Medulla oblongata (tissue), 1 donor: ENCODE measurements around the gene RPL31.

Experiments
- DNase-seq: peaks from one replicate; pipeline ENCODE4 v3.0.0-alpha.2; 2015; ENCODE audit errors: extremely low spot score

The RPL31 gene

DNA sequence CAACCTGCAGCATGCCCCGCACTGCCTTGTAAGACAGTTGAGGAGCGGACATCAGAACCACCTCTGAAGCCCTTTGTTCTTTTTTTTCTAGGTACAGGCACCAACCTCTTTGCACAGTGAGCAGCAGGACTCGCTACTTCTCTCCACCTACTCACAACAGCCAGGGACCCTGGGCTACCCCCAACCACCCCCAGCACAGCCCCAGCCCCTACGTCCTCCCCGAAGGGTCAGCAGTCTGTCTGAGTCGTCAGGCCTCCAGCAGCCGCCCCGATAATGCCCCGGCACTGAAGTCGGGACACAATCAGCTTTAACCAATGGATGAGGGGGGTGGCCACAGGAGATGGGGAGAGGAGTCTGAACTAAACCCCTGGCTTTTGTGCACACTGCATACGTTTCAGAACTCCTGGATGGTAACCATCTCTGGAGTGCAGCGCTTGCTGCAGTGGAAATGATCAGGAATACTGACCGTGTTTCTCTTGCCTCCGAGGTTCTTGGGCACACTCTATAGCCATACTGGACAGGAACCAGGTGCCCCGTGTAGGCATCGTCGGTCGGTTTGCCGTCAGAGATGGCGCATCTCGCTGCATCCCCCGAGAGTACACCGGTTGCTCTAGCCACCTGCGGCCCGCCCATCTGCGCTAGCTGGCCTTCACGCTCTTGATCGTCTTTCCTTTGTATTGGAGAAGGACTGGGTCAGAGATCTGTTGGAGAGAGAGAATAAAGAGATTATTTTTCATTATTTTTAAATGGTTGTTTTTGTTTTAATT, 6.6 kb upstream of the RPL31 start:
- DNase-seq = no peak

DNA sequence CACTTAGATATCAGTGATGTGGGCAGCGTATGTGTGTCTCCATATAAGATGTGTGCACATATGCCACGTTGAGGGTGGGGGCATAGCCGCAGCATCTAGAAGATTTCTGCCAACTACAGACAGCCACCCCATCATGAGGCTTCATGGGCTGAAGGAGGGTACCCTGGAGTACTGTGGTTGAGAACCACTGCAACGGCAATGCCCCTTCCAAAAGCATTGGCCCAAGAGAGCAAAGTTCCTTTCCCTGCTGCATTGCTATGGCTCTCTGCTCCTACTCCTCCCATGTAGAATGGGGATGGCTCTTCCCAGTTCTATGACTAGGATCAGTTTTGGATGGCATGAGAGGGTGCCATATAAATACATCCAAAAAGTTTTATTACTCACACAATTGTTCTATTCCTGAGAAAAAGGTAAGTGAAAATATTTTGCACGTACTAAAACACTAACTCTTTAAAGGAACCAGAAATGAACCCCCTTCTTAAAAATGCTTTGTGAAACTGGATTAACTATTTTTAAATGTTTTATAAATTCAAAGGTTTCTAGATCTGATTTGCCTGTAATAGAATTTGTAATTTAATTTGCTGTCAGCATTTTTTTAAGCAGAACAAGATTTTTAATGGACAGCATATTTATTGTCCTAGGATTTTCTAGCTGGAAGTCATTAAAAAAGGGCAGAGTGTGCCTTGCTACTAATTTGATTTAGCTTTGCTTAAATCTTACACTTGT, 4.4 kb upstream of the RPL31 start:
- DNase-seq = no peak

DNA sequence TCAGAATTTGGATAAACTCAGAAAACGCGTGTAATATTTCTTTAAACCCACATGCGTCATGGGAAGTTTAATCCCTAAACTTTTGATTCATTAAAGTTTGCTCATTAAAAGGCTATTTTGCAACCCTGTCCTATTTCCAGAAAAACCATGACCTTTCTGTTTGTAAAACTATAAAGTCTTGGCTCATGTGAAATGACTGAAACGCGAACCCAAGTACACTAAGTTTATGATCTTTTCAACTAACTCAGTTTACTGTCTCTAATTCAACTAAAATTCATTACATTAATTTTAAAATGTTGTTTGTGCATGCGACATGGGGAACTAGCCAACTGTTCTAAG, 3.9 kb upstream of the RPL31 start:
- DNase-seq = no peak

DNA sequence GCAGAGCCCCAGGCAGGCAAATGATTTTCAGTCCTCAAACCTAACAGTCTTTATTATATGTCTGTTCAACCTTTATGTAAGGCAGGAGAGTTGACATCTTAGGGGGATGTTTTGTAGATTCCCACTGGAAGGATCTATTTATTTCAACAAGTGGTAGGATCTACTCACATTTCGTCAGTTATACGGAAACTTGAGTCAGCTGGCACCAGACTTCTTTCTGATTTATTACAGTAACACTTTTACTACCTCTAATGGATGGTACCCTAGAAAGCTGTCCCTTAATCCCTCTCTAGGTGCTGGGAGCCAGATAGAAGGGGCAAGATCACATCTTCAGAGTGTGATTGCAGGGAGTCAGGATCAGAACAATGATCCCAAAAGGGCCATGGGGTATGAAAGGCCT, 2.1 kb upstream of the RPL31 start:
- DNase-seq = no peak

DNA sequence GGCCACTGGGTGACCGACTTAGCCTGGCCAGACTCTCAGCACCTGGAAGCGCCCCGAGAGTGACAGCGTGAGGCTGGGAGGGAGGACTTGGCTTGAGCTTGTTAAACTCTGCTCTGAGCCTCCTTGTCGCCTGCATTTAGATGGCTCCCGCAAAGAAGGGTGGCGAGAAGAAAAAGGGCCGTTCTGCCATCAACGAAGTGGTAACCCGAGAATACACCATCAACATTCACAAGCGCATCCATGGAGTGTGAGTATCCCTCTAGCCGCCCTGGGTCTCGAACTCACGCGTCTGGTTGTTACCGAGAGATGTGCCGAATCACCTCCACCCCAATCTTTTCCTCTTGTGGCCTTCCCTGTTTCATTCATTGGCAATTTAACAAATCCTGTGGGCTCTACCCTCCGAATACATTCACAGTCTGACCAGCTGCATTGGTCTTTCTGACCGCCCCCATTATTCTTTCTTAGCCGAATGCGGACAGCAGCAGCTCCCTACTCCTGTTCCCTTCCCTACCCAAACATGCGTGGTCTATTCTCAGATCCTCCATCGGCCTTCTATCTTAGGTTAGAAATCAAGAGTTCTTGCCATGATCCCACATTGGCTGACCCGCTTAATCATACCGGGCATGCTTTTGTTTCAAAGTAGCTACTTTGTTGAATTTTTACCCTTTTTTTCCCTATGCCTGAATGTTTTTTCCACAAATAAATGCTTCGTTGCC, 631 bp downstream of the RPL31 start:
- DNase-seq = peak; percentile 27

DNA sequence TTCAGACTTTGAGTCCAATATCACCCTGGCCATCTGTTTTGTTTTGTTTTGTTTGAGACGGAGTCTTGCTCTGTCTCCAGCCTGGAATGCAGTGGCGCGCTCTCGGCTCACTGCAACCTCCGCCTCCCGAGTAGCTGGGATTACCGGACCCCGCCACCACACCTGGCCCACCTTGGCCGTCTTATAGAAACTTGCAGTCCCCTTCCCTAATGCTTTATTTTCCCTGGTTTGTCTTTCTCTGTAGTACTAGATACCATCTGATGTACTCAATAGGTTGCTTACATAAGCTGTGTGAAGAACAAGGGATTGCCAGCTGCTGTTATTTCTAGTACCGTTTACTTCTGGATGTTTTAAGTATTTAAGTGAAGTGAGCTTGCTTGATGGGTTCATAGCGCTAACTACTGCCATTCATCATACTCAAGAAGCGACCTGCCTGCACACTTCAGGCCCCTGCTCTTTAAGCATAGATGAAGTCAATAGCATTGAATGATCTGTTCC, 1.2 kb downstream of the RPL31 start:
- DNase-seq = no peak

DNA sequence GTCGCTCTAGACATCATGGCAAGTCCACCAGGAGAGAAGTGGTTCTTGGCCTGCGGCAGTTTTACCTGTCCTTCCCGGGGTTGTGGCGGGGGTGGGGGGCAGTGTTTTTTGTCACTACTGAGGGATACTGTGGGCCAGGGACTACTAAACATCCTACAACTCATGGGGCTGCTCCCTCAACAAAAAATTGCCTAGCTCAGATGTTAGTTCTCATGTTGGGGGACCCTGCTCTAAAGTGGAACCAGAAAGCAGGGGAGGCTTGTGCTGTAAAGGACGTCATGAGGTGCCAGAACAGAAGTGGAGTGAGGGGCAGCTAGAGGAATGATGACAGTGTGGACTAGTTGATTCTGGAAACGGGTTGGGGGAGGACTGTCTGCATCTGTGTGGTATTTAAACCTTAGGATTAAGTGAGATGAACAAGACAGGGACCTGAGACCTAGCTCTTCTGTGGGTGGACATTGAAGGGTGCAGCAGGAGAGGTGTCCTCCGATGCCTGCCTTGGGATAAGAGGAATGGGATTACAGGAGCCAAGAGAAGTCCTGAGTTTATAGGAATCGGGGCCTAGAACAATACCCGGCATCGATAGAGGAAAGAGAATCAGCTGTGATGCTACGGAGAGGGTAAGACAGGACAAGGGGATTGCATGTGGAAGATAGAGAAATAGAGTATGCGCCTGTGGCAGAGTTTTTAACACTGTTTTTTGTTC, 2.7 kb downstream of the RPL31 start:
- no peak for DNase-seq

DNA sequence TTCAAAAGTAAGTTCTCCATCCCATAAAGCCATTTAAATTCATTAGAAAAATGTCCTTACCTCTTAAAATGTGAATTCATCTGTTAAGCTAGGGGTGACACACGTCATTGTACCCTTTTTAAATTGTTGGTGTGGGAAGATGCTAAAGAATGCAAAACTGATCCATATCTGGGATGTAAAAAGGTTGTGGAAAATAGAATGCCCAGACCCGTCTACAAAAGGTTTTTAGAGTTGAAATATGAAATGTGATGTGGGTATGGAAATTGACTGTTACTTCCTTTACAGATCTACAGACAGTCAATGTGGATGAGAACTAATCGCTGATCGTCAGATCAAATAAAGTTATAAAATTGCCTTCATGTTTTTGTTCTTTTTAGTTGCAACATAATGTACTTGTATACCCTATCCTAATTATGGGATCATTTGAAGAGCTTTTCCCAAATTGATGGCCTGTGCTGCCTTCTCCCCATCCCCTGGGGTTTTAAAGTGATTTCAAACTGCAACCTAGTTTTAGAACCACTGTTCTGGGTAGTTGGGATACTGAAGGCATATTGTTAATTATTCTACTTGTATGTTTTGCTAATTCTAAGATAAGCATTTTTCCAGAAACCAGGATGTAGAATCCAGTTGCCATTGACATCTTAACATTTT, 4.1 kb downstream of the RPL31 start:
- no peak for DNase-seq

DNA sequence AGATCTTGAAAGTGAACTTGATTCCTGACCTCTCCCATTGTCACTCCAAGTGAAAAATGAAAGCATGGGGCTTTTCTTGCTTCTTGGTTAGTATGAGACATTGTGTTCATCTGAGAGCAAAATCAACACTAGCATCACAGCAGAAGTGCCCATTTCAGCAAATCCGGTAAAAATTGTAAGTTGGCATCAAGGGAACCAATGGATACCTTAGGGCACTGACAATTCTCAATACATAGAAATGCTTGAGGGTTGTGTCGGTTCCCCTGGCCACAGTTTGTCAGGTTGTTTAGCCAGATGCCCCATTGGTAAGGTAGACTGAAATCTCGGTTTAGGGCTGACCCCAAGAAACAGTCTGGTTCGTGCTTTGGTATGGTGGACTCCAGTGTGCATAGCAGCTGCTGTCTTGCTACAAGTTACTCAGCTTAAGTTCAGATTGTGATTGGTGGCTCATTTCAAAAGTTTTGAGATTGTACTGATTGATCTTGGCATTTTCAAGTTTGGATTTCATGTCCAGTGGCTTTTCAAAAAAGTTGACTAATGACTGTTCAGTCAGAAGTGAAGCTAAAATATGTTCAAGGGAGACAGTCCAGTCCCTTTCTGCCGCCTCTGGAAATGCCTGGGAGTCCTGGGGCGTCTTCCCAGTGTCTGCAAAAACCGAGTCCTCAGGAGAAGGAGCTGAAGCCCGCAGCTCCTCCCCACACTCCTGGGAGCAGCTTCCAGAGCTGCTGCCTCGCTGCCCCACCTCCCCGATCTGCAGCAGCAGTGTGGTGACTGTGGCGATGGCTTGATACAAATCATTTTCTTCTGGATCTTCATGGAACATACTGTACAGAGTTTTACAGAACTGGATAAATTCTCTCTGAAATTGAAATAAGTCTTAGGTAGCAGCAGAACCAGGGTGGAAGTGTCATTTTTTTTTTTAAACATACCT, 5.6 kb downstream of the RPL31 start:
- DNase-seq = no peak

DNA sequence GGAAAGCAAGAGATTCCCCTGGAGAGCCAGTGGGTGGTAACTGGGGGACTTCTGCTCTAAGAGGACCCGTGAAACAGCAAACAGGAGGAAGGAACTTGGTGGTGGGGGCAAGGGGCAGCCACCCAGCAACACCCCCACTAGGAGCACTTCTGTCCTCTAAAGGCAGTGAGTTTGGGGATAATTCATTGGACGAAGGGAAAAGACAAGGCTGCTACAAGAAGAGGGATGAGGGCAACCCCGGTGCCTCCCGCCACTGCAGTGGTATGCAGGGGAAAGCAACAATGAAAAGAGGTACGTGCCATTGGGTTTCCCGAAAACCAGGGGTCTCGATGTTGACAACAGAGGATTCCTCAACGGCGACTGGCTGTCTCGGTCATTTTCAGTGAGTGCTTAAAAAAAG, 9.1 kb downstream of the RPL31 start:
- no peak for DNase-seq

DNA sequence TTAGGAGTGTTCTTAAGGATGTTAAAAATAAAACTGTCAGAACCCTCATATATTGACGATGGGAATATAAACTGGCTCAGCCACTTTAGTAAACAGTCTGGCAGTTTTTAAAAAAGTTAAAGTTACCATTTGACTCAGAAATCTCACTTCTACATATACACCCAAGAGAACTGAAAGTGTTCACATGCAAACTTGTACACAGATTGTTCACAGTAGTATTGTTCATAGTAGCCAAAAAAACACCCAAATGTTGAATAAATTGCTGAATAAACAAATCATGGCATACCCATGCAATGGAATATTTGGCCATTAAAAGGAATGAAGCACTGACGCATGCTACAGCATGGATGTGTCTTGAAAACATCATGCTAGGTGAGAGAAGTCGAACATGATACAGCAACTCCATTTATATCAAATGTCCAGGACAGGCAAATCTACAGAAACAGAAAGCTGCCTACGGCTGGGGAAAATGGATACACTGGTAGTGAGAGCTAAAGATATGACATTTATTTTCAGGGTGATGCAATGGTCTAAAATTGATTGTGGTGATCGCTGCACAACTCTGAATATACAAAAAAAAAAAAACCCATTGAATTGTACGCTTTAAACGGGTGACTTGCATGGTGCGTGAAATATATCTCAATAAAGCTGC, 10.1 kb downstream of the RPL31 start:
- DNase-seq = no peak

DNA sequence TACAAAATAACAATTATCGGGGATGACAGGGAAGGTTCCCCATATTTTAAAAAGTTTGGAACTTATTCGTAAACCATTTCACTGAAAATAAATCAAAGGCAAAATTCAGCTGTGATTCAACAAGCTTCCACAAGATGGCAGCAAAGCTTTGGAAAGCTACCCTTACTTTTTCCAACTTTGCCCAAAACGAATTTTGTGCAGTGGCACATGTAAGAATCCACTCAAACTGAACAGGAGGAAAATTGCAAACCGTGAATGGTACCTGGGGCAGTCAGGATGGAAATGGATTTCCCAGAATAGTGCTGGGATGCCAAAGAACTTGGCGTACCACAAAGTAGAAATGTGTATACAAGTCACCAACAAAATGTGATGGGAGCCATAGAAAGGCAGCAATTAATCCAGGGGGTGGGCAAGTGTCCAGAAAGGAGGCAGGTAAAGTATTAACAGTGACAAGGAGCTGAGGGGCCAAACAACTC, 10.7 kb downstream of the RPL31 start:
- peak; percentile 64 for DNase-seq

DNA sequence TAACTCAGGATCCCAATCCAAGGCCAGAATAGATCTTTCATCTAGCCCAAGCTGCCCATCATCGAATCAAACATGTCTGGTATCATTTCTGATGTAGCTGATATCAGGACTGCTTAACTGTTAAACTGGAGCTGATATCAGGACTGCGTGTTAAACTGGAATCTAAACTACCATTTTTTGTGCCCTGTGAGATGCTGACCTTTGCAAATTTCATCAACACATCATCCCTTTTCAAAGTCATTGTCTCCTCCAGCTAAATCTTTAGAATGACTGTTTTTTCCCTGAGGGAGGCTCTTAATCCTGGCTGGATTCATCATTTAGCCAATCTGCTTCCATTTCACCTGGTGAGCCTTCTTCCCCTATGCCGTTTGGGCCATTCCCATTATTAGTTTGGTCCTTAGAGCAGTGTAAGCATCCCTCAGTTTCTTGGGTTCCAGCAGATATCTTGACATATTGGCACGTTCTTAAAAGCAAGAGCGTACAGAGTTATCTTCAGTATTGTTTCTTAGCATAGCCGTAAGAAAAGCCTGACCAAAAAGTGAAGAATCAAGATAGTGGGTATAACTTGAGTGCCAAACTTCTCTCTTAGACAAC, 12.3 kb downstream of the RPL31 start:
- no peak for DNase-seq

DNA sequence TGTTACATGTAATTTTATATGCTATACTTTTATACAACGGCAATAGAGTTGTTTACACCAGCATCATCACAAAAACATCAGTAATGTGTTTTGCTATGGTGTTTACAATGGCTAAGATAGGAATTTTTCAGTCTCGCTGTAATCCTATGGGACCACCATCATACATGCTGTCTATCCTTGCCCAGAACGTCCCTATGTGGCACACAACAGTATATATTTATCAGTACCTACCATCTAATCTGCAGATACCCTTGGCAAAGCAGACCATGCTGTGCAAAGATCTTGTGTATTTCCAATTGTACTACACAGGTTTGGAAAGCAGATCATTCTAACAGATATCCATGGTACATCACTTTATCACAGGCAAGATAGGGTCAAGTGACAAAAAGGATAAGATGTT, 15.3 kb downstream of the RPL31 start:
- DNase-seq = no peak

DNA sequence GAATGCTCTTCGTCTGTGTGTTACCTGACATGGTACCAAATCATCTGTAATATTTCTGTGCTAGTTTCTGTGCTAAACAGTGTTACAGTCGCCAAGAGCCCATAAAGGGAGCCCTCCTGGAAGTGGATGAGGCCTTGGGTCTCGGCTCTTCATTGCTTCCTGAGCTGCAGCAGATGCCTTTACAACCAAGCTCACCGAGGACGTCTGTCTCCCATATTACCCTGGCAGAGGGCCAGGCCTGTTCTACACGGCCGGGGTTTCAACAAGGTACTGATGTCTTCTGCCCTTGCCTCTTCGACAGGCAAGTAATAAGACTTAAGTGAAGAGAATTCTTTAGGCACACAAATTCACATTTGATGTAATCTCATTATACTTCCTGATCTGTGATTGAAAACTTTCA, 16.8 kb downstream of the RPL31 start:
- DNase-seq = no peak

DNA sequence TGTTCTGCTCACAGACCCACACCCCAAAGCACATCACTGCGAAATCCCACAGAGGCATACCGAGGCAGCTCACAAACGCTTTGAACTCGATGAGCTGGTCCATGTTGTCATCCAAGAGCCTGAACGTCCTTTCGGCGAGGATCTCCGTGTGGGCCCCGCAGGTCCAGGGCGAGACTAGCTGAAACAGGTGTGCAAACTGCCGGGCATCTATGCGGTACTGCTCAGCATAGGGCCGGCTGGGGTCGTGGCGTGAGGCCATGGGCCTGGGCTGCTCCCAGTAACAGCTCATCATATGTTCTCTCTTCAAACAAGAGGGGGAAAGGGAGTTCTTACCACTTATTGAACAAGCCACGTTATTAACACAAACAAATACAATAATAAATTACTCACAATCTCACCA, 20.1 kb downstream of the RPL31 start:
- DNase-seq = no peak

DNA sequence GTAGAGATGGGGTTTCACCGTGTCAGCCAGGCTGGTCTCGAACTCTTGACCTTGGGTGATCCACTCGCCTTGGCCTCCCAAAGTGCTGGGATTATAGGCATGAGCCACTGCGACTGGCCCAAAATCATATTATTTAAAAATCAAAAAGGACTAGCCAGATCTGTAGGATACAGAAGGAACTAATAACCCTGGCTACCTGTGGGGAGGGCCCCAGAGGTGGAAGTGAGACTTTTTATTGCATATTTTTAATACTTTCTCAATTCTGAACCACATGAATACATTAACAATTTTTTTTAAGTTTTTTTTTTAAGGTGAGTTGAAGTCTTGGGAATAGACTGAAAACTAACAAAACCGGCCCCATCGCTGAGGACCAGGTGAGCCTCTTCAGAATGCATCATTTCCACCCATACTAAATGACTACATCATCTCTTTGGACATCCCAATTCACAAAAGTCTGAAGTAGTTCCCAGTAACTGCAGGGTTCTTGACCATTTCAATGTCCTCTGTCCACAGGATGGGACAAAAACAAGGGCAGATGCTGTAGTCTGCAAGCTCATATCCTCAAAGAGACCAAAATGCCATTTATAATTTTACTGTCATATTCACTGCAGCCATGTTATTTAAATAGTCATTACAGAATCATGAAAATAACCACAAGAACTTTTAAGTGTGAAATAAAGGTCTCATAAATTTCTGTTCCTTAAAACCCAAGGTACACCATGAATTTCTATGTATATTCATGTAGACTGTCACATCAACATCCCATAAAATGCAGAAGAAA, 21.4 kb downstream of the RPL31 start:
- DNase-seq = no peak

DNA sequence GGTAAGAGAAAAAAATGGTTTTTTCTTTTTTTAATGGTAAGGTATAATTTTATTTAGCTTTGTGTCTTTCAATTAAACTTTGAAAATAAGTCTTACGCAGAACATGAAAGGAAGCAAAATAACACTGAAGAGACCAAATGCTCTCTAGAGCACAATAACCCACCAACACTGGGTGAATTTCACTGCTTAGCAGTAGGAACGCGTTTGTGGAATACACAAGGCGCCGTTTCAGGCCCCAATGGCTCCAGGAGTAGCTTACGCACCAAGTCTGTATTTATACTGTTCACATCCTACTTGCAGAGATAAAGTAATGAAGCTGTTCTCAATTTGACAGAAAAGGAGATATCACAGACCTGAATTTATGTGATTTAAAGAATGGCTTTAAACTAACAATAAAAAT, 23.5 kb downstream of the RPL31 start:
- no peak for DNase-seq

DNA sequence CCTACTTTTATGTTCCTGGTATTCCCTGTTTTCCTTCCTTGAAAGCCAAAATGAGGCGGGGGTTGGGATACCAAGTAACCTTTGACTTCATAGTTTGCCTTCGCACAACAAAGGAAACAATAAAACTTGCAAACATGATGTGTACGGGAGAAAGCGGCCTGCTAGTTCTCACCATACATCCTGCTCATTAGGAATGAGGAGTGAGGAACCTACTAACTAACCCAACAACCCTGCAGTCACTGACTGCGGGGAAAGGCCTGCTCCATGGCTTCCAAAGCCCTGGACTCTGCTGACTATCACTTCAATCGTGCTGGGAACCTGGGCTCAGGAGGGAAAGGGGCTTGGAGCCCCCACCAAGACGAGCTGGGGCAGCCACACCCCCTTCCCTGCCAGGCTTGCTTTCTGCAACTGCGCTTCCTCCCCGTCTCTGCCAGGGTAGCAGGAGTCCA, 24.2 kb downstream of the RPL31 start:
- no peak for DNase-seq
